Measurements from ENCODE around the gene PRRT3. TPM values are rescaled to one million over a fixed set of nuclear protein-coding genes. Genes with fewer than 3 reads are reported as not detected.
"Not testable (repeated sequence)": the region's sequence is repeated elsewhere in the genome, so short reads cannot be mapped to it uniquely, and the experiment has no call there.

PRRT3 gene
- total RNA-seq, 4 donors from 2014 or later: 1.1 to 2.8 (median 1.3) TPM

DNA sequence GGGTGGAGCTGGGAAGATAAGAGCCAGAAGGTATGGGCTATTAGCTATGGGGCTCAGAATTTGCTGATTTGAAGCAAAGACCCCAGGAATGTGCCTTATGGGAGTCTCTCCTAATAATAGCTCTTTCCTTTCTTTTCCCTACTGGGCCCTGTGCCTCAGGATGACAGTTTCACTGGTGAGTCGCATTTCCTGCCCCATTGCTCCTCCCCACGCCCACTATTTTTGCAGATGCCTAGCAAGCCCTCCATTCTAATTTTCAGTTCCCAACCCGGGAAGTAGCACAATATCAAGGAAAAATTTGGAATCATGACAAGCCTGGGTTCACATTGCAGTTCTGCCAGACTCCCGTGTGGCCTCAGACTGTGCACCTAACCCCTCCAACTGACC is 49.0 kb downstream of the PRRT3 start:
- DNase-seq (ENCODE audit: low spot score) (no peak), ATAC-seq (ENCODE audit: low FRiP score) (no peak)
- TF ChIP-seq, protein P1, sequence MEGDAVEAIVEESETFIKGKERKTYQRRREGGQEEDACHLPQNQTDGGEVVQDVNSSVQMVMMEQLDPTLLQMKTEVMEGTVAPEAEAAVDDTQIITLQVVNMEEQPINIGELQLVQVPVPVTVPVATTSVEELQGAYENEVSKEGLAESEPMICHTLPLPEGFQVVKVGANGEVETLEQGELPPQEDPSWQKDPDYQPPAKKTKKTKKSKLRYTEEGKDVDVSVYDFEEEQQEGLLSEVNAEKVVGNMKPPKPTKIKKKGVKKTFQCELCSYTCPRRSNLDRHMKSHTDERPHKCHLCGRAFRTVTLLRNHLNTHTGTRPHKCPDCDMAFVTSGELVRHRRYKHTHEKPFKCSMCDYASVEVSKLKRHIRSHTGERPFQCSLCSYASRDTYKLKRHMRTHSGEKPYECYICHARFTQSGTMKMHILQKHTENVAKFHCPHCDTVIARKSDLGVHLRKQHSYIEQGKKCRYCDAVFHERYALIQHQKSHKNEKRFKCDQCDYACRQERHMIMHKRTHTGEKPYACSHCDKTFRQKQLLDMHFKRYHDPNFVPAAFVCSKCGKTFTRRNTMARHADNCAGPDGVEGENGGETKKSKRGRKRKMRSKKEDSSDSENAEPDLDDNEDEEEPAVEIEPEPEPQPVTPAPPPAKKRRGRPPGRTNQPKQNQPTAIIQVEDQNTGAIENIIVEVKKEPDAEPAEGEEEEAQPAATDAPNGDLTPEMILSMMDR (IDR thresholded peaks at IDR 0.05): no peak

DNA sequence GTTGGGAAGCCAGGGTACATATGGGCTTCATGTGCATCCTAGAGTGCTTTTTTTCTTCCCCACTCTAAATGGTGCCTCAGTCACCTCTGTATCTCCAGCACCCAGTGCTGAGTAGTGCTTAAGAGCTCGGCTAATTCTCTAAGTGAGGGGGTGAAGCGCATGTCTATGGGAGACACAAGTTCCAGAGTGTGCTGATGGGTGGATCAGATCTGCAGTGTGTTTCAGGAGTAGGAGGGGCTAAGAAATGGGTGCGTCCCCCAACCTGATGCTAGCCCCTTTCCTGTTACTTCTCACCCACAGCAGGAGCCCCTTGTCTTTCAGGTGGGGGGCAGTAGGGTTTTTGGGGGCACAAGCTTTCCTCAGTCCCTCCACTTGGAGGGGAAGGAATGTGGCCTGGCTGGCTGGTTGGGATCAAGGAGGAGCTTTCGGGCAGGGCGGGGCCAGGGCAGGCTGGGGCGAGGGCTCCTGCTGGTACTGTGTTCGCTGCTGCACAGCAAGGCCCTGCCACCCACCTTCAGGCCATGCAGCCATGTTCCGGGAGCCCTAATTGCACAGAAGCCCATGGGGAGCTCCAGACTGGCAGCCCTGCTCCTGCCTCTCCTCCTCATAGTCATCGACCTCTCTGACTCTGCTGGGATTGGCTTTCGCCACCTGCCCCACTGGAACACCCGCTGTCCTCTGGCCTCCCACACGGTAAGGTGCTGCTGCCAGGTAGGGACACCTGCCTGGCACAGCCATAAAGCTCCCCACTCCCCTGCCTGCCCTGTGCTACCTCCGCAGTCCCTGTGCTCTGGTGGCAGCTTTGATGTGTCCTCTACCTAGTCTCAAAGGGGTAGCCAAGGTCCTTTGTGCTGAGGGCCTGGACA is 49.6 kb downstream of the PRRT3 start, which contains the start of gene IL17RE:
IL17RE (plus strand) TSS at position 477 of the 866 bp plus-strand sequence; CDS start at position 562, 85 bp downstream.
- peak; percentile 59 for ATAC-seq (ENCODE audit: low FRiP score)
- no peak for DNase-seq (ENCODE audit: low spot score)

DNA sequence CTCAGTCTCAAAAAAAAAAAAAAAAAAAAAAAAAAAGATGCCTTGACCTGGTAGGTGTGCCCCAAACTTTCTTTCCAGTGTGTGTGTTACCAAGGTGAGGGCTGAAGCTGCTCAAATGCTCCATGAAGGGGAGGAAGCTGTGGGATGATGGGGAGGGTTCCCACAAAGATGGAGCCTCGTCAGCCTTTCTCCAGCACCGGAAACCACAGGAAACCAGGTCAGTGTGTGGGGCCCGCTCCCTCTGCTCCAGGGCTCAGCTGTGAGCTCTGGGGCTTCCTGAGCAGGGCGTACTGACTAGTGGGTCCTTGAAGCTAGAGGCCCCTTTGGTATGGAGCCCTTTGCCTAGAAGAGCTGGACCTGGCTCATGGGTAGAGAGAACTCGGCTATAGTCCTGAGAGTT is 50.2 kb downstream of the PRRT3 start:
- ATAC-seq (ENCODE audit: low FRiP score): no peak
- DNase-seq (ENCODE audit: low spot score): no peak
- TF ChIP-seq, protein P1 (IDR thresholded peaks at IDR 0.05): no peak

More for the DNA sequence above, 49.6 kb downstream of the PRRT3 start, which contains the start of gene IL17RE:
- TF ChIP-seq, protein P1 (IDR thresholded peaks at IDR 0.05): no peak

DNA sequence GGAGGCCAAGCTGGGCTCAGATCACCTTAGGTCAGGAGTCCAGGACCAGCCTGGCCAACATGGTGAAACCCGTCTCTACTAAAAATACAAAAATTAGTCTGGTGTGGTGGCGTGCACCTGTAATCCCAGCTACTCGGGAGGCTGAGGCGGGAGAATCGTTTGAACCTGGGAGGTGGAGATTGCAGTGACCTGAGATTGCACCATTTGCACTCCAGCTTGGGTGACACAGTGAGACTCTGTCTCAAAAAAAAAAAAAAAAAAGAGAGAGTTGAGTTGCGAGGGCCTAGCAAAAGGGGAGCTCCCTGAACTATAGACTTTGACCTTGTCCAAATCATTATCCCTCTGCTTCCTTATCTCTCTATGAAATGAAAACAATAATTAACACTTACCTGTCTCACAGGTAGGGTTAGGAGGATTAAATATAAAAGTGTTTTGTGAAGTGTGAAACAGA is 51.2 kb downstream of the PRRT3 start:
- not testable (repeated sequence) for ATAC-seq (ENCODE audit: low FRiP score); DNase-seq (ENCODE audit: low spot score)

DNA sequence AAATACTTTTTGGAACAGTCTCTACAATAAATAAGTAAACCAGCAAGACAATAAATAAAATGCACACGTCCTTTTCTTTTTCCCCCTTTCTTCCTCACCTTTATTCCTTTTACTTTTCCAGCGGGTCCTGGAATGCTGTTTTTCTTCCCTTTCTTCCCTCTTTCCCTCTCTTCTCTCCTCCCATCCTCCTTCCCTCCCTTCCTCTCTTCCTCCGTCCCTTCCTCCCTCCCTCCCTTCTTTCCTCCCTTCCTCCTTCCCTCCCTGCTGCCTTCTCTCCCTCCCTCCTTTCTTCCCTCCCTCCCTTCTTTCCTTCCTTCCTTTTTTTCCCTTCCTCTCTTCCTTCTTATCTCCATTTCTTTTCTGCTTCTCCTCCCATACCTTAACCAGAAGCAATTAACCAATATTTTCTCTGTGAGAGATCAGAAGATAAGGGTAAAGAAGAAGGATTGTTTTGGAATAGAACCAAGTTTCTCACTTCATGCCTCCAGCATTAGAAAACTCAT is 52.9 kb downstream of the PRRT3 start:
- no peak for ATAC-seq (ENCODE audit: low FRiP score)
- TF ChIP-seq, protein P1 (IDR thresholded peaks at IDR 0.05): no peak
- no peak for DNase-seq (ENCODE audit: low spot score)

DNA sequence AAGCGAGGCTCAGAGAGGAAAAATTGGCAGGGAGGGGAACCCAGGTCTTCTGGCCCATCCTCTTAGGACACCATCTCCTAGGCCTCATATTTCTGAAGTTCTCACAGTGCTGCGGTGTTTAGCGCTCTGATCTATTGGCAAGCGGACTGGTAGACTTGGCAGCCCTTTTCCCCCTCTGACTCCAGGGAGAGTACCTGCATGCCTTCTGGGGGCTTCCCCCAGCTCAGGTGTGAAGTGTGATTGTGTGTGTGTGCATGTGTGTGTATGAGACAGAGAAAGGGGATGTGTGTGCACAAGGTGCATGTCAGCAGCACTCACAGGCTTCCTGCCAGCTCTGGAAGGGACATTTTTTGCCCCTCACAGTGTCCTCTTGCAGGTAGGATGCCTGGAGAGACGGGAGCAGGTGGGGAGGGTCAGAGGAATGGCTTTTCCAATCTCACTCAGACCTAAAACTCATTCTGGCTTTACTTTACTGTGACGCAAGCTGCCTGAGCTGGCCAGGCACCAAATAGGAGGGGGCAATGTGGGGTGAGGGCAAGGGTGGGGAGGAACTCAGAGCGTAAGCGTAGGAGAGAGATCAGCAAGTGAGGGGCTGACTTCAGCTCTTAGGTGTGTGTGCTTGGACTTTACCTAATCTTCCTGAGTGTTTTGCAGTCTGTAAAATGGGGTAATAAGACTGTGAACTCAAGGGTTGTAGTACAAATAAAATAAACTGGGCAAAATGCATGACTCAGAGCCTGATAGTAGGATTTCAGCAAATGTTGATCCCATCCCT is 53.6 kb downstream of the PRRT3 start:
- DNase-seq (ENCODE audit: low spot score) (no peak), ATAC-seq (ENCODE audit: low FRiP score) (peak; percentile 70)
- TF ChIP-seq, protein P1 (IDR thresholded peaks at IDR 0.05): no peak

All from omental fat pad (tissue), 4 donors.